Naive B cell (primary cell): ENCODE measurements around the gene PGAP2. TPM values are rescaled to one million over a fixed set of nuclear protein-coding genes. Genes with fewer than 3 reads are reported as not detected.
"Not testable (repeated sequence)": the region's sequence is repeated elsewhere in the genome, so short reads cannot be mapped to it uniquely, and the experiment has no call there.

Source experiments
- ATAC-seq, 2 donors: fragments of 150-1000 bp; cut with Tn5 transposase; 2 replicates each; pipeline ENCODE4 v1.10.0; 2021; ENCODE audit warnings: low read depth in 2 of 2, mild to moderate bottlenecking in 2 of 2, moderate library complexity in 2 of 2
- DNase-seq: peaks from one replicate; pipeline ENCODE4 v3.0.0; 2022
- H3K27ac Mint-ChIP-seq, 6 donors: one replicate each; pipeline ENCODE4 v1.8.0; 2020 to 2022; ENCODE audit warnings: mild to moderate bottlenecking in 6 of 6, mixed read lengths in 6 of 6, moderate library complexity in 5 of 6, inconsistent platforms in 2 of 6
- H3K27me3 Mint-ChIP-seq, 3 donors: one replicate each; pipeline ENCODE4 v1.8.0; 2021 to 2022; ENCODE audit warnings: mixed read lengths in 3 of 3, mild to moderate bottlenecking in 1 of 3
- H3K36me3 Mint-ChIP-seq, 2 donors: one replicate each; pipeline ENCODE4 v1.8.0; 2020 to 2022; ENCODE audit warnings: mixed read lengths in 2 of 2, inconsistent platforms in 1 of 2, mild to moderate bottlenecking in 1 of 2
- H3K4me1 Mint-ChIP-seq, 3 donors: one replicate each; pipeline ENCODE4 v1.8.0; 2020 to 2022; ENCODE audit warnings: mixed read lengths in 3 of 3, inconsistent platforms in 1 of 3, mild to moderate bottlenecking in 1 of 3, moderate library complexity in 1 of 3
- H3K4me3 Mint-ChIP-seq, 8 donors: one replicate each; pipeline ENCODE4 v1.8.0; 2020 to 2022; ENCODE audit warnings: mild to moderate bottlenecking in 8 of 8, mixed read lengths in 8 of 8, moderate library complexity in 8 of 8, inconsistent platforms in 2 of 8
- H3K9me3 Mint-ChIP-seq, 7 donors: one replicate each; pipeline ENCODE4 v1.8.0; 2020 to 2022; ENCODE audit warnings: mixed read lengths in 7 of 7, mild to moderate bottlenecking in 5 of 7, inconsistent platforms in 2 of 7, moderate library complexity in 1 of 7
- polyA plus RNA-seq, 6 donors: library from polyadenylated mRNA; unstranded; fragments of 300-500 nt; fragmentation: Illumina TruSeq; gene quantifications; one replicate each; pipeline ENCODE4 v1.2.3, GENCODE V29; 2021; ENCODE audit warnings: low read depth in 6 of 6

Gene PGAP2
- polyA plus RNA-seq, result 10 to 100 TPM; 16.6 to 29.1 (median 19.3) TPM

- no peaks in the 10 kb centered on the region for H3K36me3 Mint-ChIP-seq
- H3K9me3 Mint-ChIP-seq, result no peaks in the 10 kb centered on the region
- H3K27me3 Mint-ChIP-seq, result no peaks in the 10 kb centered on the region
- H3K4me3 Mint-ChIP-seq, result peak within 1 kb of the TSS; percentile 96 to 99 (median 98)
- peak; percentile 71 to 74 for ATAC-seq
- peak; percentile 54 for DNase-seq
- peak within 1 kb of the TSS; percentile 91 to 97 (median 95) for H3K27ac Mint-ChIP-seq
- peaks cover 12 to 23% (median 19%) of the 10 kb centered on the region in 3 donors for H3K4me1 Mint-ChIP-seq
Measured at GRCh38 chr11:3807909-3808860, at the start of gene PGAP2. Gene PGAP2, plus strand, starts transcription at chr11:3808560. Its CDS starts 2,700 bp downstream, at chr11:3811260.

GRCh38 chr11:3764266-3764665 lies 44.1 kb upstream of the PGAP2 start:
- Mint-ChIP-seq H3K4me1 (peaks cover 0 to 3% (median 0%) of the 10 kb centered on the region in 3 donors), H3K27ac (peak overlapping the region in 1 of 6 donors; percentile 9), H3K27me3 (no peaks in the 10 kb centered on the region), H3K9me3 (no peaks in the 10 kb centered on the region), H3K36me3 (peaks cover 8 to 11% of the 10 kb centered on the region in 2 donors), H3K4me3 (no peak overlapping the region)
- ATAC-seq (no peak), DNase-seq (no peak)

GRCh38 chr11:3766836-3767235 lies 41.5 kb upstream of the PGAP2 start:
- H3K4me1 Mint-ChIP-seq, H3K27me3 Mint-ChIP-seq, DNase-seq, H3K4me3 Mint-ChIP-seq, H3K9me3 Mint-ChIP-seq, ATAC-seq: not testable (repeated sequence)
- Mint-ChIP-seq H3K27ac (peak overlapping the region in 1 of 6 donors; percentile 29), H3K36me3 (peaks cover 14 to 18% of the 10 kb centered on the region in 2 donors)

GRCh38 chr11:3767536-3767935 lies 40.8 kb upstream of the PGAP2 start:
- Mint-ChIP-seq H3K27ac (peak overlapping the region in 1 of 6 donors; percentile 87), H3K36me3 (peaks cover 13 to 14% of the 10 kb centered on the region in 2 donors), H3K4me1 (no peaks in the 10 kb centered on the region), H3K9me3 (no peaks in the 10 kb centered on the region), H3K4me3 (no peak overlapping the region), H3K27me3 (no peaks in the 10 kb centered on the region)
- ATAC-seq (no peak), DNase-seq (no peak)

DNA sequence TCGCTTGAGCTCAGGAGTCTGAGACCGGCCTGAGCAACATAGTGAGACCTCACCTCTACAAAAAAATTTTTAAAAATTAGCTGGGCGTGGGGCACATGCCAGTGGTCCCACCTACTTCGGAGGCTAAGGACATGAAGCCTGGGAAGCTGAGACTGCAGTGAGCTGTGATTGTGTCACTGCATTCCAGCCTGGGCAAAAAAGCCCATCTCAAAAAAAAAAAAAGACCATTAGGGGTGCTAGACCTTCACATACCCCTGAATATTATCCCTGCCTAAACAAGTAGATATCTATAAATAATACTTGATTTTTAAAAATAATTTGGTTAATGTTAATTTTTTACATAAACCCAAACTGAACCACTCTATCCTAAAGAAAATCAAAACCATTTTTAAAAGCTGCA lies 35.2 kb upstream of the PGAP2 start:
- H3K9me3 Mint-ChIP-seq, result no peaks in the 10 kb centered on the region
- DNase-seq (no peak), ATAC-seq (no peak)
- peaks cover 19 to 23% of the 10 kb centered on the region in 2 donors for H3K36me3 Mint-ChIP-seq
- H3K4me3 Mint-ChIP-seq, result no peak overlapping the region
- no peaks in the 10 kb centered on the region for H3K4me1 Mint-ChIP-seq
- H3K27ac Mint-ChIP-seq, result no peak overlapping the region
- H3K27me3 Mint-ChIP-seq, result no peaks in the 10 kb centered on the region

DNA sequence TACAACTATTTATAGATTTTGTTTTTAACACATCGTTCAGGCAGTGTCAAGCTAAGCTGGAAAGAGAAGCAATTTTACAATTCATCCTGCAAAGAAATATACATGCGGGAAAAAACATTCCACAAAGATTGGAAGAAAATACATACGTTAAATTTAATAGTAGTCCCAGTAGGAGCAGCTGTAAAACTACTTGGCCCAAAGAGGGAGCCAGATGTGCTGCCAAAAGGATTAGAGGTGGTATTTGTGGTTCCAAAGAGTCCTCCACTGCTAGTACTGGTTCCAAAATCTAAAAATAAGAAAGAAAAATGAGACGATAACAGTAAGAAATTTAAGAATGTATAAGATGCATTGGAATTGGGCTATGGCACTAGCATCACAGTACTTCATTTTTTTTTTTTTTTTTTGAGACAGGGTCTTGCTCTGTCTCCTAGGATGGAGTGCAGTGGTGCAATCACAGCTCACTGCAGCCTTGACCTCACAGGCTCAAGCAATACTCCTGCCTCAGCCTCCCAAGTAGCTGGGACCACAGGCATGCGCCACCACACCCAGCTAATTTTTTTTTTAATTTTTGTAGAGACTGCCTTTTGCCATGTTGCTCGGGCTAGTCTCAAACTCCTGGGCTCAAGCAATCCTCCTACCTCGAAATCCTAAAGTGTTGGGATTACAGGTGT lies 32.5 kb upstream of the PGAP2 start:
- no peak overlapping the region for H3K4me3 Mint-ChIP-seq
- ATAC-seq, result no peak
- H3K4me1 Mint-ChIP-seq, result no peaks in the 10 kb centered on the region
- H3K27ac Mint-ChIP-seq, result peak overlapping the region in 1 of 6 donors; percentile 63
- no peaks in the 10 kb centered on the region for H3K9me3 Mint-ChIP-seq
- H3K36me3 Mint-ChIP-seq, result peaks cover 18 to 31% of the 10 kb centered on the region in 2 donors
- H3K27me3 Mint-ChIP-seq, result no peaks in the 10 kb centered on the region
- DNase-seq, result no peak

DNA sequence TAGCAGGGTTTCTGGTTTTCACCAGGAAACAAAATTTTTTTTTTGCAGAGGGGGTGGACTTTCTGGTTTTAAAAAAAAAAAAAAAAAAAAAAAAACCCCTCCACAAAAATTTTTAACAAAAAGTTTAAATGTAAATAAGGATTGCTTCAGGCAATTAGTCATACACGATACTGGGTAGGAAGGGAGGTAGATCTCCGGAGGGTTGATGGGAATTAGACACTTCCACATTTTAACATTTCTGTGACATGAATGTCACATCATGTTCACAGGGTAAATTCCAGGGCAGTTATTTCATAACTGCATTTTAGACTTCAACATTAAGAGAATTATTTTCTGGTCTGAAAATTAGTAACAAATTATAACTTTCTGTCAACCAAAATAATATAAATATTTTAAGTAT lies 26.9 kb upstream of the PGAP2 start:
- Mint-ChIP-seq H3K27me3 (no peaks in the 10 kb centered on the region), H3K36me3 (peaks cover 0 to 27% of the 10 kb centered on the region in 2 donors), H3K27ac (peak overlapping the region in 3 of 6 donors; percentile 21 to 66 (median 30)), H3K4me1 (peaks cover 15 to 36% (median 15%) of the 10 kb centered on the region in 3 donors), H3K9me3 (no peaks in the 10 kb centered on the region), H3K4me3 (no peak overlapping the region)
- no peak for DNase-seq
- ATAC-seq, result no peak

DNA sequence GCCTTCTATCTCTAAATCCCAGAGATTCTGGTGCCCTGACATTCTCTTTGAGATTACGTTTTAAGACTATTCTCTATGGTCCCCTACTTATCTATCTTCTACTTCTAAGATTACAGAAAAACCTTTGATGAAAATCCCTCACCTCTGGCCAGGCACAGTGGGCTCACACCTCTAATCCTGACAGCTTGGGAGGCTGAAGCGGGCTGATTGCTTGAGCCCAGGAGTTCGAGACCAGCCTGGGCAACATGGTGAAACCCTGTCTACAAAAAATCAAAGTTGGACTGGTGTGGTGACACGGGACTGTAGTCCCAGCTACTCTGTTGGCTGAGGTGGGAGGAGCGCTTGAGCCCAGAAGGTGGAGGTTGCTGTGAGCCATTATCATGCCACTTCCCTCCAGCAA lies 25.4 kb upstream of the PGAP2 start:
- DNase-seq, result no peak
- no peaks in the 10 kb centered on the region for H3K27me3 Mint-ChIP-seq
- peaks cover 0 to 22% of the 10 kb centered on the region in 2 donors for H3K36me3 Mint-ChIP-seq
- H3K9me3 Mint-ChIP-seq, result no peaks in the 10 kb centered on the region
- no peak for ATAC-seq
- peaks cover 23 to 52% (median 31%) of the 10 kb centered on the region in 3 donors for H3K4me1 Mint-ChIP-seq
- peak overlapping the region in 4 of 6 donors; percentile 50 to 89 (median 76) for H3K27ac Mint-ChIP-seq
- H3K4me3 Mint-ChIP-seq, result peak overlapping the region in 1 of 8 donors; percentile 50

- no peaks in the 10 kb centered on the region for H3K27me3 Mint-ChIP-seq
- peaks cover 0 to 16% of the 10 kb centered on the region in 2 donors for H3K36me3 Mint-ChIP-seq
- no peaks in the 10 kb centered on the region for H3K9me3 Mint-ChIP-seq
- DNase-seq (no peak), ATAC-seq (no peak)
- no peak overlapping the region for H3K4me3 Mint-ChIP-seq
- H3K27ac Mint-ChIP-seq, result peak overlapping the region in 5 of 6 donors; percentile 24 to 90 (median 73)
- H3K4me1 Mint-ChIP-seq, result peaks cover 24 to 57% (median 33%) of the 10 kb centered on the region in 3 donors
Measured at GRCh38 chr11:3783611-3784010, 24.7 kb upstream of the PGAP2 start.

DNA sequence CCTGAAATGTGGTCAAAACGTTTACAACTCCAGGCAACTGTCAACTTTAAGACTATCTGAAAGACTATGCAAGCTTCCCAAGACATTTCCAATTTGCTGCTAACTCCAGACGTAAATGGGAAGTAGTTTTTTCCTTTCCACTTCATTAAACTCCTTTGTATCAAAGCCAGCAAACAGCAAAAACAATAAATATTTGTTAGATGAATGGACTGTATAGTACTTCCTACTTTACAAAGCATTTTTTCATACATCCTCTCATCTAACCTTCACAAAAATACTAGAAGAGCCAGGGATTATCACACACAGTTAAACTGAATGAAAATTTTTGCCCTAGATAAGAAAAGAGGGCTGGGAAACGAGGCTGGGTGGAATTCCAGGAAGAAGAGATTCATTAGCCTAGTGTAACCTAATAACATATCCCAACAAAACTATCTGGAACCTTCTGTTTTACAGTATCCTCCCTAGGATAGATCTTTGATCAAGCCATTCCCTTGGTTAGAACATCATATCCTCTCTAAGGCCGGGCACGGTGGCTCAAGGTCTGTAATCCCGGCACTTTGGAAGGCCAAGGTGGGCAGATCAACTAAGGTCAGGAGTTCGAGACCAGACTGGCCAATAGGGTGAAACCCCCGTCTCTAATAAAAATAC lies 21.5 kb upstream of the PGAP2 start:
- Mint-ChIP-seq H3K4me1 (peaks cover 33 to 60% (median 34%) of the 10 kb centered on the region in 3 donors), H3K4me3 (no peak overlapping the region)
- ATAC-seq, result no peak

DNA sequence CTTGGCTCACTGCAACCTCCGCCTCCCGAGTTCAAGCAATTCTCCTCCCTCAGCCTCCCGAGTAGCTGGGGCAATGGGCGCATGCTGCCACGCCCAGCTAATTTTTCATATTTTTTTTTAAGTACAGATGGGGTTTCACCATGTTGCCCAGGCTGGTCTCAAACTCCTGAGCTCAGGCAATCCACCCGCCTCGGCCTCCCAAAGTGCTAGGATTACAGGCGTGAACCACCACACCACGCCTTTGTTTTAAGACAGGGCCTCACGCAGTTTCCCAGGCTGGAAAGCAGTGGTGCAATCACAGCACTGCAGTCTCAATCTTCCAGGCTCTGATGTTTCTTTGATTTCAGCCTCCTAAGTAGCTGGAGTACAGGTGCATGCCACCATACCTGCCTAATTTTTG lies 14.0 kb upstream of the PGAP2 start:
- Mint-ChIP-seq H3K27ac (peak overlapping the region in 5 of 6 donors; percentile 5 to 98 (median 72)), H3K4me1 (peaks cover 20 to 55% (median 39%) of the 10 kb centered on the region in 3 donors), H3K4me3 (peak overlapping the region in 1 of 8 donors; percentile 22)
- not testable (repeated sequence) for H3K36me3 Mint-ChIP-seq, H3K27me3 Mint-ChIP-seq, DNase-seq, H3K9me3 Mint-ChIP-seq, ATAC-seq

More for the DNA sequence above, 21.5 kb upstream of the PGAP2 start:
- Mint-ChIP-seq H3K27me3 (no peaks in the 10 kb centered on the region), H3K9me3 (no peaks in the 10 kb centered on the region), H3K27ac (peak overlapping the region; percentile 58 to 94 (median 78)), H3K36me3 (peaks cover 0 to 4% of the 10 kb centered on the region in 2 donors)
- no peak for DNase-seq

DNA sequence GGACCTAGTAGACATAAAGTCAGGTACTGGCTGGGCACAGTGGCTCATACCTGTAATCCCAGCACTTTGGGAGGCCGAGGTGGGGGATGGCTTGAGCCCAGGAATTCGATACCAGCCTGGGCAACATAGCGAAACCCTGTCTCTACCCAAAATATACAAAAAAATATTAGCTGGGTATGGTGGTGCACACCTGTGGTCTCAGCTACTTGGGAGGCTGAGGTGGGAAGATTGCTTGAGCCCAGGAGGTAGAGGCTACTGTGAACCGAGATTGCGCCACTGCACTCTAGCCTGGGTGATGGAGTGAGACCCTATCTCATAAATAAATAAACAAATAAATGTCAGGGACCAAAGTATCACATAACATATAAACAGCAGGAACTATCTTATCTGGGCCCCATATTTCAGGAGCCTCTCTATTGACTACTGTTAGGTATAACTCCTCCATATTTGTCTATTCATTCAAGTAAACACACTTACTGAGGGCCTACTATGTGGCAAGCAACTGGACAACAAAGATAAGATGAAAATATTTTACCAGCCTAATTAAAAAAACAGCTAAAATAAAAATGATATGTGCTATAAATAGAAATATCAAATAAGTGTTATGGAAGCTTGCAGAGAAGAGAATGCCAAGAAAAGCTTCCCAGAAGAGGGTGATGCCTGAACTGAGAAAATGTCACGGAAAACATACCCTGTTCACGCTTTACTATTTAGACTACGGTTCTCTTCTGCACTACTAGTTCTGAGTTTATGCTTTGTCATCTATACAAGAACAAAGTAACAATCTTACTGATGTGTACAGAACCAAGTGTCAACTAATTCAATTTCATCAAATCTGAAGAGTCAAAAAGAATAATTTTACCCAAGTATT lies 13.0 kb upstream of the PGAP2 start:
- Mint-ChIP-seq H3K27me3 (no peaks in the 10 kb centered on the region), H3K36me3 (no peaks in the 10 kb centered on the region), H3K4me3 (peak overlapping the region; percentile 47 to 99 (median 94)), H3K4me1 (peaks cover 18 to 51% (median 39%) of the 10 kb centered on the region in 3 donors), H3K27ac (peak overlapping the region; percentile 98 to 100 (median 99)), H3K9me3 (no peaks in the 10 kb centered on the region)
- ATAC-seq (no peak), DNase-seq (no peak)
